Inflammatory macrophage treated with lipopolysaccharide for 1 hour (primary cell): ENCODE results near the gene SMG6.

Source experiments
- DNase-seq, 2 donors: peaks; one replicate each; pipeline ENCODE4 v3.0.0-alpha.2; 2020 to 2022

Gene SMG6

DNA sequence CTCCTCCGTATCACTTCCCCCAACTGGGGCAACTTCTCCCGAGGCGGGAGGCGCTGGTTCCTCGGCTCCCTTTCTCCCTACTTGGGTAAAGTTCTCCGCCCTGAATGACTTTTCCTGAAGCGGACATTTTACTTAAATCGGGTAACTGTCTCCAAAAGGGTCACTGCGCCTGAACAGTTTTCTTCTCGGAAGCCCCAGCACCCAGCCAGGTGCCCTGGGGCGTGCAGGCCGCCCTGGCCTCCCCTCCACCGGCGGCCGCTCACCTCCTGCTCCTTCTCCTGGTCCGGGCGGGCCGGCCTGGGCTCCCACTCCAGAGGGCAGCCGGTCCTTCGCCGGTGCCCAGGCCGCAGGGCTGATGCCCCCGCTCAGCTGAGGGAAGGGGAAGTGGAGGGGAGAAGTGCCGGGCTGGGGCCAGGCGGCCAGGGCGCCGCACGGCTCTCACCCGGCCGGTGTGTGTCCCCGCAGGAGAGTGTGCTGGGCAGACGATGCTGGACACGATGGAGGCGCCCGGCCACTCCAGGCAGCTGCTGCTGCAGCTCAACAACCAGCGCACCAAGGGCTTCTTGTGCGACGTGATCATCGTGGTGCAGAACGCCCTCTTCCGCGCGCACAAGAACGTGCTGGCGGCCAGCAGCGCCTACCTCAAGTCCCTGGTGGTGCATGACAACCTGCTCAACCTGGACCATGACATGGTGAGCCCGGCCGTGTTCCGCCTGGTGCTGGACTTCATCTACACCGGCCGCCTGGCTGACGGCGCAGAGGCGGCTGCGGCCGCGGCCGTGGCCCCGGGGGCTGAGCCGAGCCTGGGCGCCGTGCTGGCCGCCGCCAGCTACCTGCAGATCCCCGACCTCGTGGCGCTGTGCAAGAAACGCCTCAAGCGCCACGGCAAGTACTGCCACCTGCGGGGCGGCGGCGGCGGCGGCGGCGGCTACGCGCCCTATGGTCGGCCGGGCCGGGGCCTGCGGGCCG, 247.1 kb downstream of the SMG6 start:
- DNase-seq: peak; percentile 22 to 46

DNA sequence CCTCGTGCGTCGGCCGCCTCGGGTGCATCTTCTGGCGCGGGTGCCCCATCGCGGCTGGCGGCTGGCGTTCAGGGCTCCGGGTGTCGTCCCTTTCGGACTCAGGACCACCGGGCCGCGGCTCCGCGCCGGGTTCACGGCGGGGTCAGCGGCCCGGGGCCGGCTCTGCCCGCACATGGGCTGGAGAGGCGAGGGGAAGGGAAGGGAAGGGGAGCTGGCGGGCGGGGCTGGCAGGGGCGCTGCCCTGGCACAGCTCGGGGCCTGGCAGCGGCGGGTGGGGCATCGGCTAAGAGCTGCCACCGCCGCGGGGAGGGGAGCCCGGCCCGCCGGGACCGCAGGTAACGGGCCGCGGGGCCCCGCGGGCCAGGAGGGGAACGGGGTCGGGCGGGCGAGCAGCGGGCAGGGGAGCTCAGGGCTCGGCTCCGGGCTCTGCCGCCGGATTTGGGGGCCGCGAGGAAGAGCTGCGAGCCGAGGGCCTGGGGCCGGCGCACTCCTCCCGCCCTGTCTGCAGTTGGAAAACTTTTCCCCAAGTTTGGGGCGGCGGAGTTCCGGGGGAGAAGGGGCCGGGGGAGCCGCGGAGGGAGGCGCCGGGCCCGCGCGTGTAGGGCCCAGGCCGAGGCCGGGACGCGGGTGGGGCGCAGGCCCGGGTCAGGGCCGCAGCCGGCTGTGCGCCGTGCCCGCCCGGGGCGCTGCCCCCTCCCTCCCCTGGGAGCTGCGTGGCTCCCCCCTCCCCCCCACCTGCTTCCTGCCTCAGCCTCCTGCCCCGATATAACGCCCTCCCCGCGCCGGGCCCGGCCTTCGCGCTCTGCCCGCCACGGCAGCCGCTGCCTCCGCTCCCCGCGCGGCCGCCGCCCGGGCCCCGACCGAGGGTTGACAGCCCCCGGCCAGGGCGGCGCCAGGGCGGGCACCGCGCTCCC, 248.0 kb downstream of the SMG6 start:
- DNase-seq: no peak

DNA sequence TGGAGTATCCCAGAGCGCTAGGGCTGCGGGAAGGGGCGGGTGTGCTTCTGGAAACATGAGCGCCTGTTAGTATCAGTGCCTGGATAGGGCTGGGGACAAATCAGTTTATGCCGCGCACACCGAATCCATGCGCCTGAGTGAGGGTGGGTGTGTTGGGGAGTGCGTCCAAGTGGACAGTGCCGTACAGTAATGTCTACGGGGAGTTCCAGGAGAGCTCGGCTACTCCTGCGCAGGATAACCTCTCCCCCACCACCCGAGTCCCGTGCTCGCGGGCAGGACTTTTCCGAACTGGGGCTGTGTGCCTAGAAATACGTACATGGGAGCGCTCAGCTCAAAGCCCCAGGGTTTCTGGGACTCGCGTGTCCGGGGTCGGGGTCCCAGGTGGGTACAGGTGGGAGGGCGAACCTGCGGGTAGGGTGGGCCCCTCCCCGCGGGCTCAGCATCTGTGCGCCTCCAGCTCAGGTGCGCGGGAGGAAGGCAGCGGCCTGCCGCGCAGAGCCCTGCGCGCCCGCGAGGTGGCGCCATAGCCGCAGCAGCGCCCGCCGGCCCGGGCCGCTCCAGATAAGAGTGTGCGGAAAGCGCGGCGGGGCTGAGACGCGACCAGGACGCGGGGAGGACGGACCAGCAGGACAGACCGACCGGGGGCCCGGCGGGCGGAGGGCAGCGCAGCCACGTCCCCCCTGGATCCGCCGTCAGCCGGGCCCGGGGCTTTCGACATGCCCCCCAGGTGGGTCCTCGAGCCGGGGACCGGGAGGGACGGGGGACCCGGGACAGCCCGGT, 248.9 kb downstream of the SMG6 start, which contains the start of gene HIC1:
Gene HIC1 (plus strand): TSS at position 592 of the 780 bp plus-strand sequence. CDS start 1,588 bp downstream, outside the sequence.
- DNase-seq: peak; percentile 36 to 72

DNA sequence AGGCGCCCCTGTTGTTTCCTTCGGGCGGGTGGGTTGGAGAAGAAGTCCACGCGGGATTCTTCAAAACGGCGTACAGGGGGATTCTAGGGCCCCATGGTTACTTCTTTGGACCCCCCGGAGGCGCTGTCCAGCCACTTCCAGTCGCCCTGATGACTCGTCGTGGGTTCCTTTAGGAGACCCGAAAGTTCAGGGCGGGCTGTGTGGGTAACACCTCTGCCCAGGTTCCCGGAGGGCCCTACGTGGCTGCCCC, 249.4 kb downstream of the SMG6 start:
- DNase-seq: no peak

DNA sequence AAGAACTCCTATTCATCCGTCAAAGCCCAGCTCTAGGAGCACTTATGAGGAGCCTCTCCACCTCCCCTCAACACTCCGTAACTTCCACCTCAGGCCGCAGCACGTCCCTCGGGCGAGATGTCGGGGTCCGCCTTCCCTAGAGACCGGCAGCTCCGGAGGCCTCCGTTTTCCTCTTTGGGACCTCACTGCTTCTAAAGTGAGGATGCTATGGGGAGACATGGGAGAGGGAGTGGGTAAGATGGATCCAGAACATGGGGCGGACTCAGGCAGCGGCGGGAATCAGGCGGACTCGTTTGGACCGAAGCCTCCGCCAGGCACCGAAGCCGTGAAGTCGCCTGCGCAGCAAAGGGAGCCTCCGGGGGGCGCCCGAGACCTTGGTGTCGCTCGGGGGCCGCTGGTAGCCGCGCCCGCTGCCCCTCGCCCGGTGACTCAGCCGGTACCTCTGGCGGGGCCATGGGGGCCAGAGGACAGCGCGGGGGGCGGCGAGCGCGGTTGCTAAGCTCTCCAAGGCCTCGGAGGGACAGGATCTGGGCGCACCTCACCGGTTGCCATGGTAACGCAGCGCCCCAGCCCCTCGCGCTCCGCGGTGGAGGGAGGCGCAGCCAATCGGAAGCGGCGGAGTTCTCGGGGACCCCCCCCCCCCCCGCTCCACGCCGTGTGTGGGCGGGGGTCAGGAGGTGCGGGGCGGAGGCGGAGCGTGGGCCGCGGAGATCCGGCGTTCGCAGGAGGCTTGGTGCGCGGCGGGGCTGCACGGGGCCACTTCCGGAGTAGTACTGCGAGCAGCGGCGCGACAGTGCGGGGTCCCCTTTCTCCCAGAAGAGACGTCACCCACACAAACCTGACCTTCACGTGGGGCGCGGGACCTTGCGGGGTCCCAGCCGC, 250.0 kb downstream of the SMG6 start:
- peak; percentile 49 to 59 for DNase-seq

DNA sequence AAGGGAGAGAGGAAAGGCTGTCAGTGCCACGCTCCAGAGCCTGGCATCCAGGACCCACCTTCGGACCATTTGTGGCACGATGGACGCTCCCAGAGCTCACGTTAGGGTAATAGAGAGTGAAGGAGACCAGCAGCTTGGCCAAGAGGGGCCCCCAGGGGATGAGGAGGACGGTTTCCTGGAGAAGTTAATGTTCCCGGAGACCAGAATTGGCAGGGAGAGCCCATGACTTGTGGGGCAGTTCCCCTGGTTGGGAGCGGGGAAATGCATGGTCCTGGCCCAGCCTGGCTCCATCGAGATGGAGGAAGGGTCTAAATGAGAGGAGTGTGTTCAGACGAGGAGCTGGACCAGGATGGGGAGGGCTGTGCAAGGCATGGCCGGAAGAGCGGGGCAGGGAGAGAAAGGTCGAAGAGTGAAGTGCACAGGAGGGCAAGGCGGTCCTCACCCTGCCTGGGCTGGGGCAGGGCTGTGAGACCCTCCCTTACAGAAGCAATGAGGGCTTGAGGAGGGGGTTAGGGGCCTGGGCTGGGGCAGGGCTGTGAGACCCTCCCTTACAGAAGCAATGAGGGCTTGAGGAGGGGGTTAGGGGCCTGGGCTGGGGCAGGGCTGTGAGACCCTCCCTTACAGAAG, 251.5 kb downstream of the SMG6 start:
- no peak for DNase-seq

DNA sequence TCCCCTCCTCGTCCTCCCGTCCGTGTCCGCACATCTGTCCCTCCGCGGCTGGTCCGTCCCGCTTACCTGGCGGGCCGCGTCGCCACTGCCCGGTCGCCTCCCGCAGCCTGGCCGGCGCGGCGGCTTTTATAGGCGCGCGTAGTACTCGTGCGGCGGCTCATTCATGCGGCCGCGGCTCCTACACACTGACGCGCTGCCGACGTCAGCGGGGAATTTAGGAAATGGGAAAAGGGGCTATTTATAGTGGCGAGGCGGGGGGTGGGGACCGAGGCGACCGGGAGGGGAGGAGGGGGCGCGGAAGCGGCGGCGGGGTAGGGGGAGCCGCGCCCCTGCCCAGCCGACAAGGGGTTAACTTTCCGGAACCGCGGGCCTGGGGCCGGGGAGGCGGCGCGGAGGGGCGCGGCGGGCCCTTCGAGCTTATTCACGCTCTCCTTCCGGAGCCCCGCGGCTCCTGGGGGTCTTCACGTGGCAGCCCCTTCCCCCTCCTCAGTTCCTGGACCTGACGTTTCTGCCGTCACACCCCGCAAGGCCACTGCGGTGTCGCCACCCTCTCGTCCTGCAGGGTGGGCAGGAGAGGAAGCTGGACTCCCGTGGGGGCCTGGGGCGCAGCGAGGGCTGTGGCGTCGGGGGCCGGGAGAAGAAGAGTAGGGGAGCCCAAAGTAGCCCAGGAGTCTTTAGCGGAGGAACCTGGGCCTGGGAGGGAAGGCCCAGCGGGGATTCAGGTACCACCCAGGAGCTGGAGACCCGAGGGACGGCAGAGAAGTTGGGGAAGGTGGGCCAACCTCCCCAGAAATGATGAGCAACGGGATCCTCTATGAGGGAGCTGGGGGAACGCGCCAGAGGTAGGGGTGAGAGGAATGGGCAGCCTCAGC, 252.3 kb downstream of the SMG6 start:
- DNase-seq: peak; percentile 25 to 45

DNA sequence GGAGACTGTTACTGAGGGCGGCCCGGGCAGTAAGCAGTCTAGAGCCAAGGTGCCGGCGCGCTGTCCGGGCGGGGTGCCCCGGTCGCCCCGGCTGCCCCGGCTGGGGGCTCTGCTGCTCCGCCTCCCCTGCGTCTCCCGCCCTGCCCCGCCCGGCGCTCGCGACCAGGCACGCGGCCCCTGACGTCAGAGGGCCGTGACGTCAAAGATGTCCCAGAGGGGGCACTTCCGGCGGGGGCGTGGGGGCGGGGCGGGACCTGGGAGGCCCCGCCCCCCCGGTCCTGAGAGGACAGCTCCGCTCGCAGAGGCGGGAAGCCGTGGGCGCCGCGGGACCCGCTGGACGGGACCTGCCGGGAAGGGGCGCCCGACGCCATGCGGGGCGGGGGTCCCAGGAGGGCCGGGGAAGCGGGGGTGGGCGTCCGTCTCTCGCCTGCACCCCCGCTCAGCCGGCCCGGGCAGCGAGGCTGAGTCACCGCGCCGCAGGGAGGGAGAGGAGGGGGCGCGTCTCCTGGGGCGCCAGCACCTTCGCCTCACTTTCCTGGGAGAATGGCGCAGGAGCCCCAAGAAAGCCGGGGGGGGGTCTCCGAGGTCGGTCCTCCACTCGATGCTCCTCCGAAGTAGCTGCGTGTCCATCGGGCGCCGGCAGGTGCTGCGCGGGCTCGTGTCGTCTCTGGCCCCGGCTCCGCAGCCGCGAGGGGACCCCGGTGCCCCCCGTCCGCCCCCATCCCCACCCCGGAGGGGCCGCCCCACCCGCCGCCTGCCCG, 253.1 kb downstream of the SMG6 start:
- peak; percentile 59 to 82 for DNase-seq

DNA sequence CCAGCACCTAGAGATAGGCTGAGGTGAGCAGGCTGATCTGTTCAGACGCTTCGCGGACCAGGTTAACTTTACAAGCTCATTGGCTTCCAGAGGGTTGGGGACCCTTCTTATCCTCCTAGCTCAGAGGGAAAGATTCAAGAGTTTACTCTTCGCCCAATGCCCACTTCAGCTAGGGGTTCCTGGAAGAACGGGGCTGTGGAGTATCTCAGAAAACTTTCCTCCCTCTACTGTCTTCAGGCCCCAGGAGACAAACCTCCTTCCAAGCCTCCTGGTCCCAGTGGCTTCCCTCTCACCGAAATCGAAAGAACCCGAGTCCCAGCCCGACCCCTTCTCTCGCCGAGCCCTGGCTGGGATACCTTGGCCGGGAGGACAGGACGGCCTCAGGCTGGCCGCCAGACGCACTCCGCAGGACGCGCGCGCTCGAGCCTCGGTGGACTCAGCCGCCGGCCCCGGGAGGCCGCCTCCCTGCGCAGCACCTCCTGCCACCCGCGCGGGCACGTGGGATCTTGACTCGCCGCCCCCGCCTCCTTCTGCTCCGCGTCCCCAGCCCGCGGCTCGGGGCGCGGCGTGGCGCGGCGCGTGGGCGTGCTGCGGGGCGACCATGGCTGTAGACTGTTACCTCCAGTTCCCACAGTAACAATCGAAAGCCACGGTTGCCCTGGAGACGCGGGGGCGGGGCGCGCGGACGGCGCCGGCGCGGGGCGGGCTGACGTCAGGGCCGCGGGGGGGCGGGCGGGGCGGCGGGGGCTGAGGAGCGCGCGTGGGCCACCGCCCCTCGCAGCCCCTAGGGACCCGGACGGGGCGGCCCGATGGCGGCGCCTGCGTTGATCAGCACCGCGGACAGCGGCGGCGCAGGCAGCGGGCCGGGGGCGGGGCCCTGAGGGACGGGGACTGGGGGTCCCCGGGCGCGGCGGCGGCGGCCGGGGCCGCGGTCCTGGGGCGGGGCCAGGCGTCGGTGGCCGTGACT, 254.0 kb downstream of the SMG6 start:
- peak; percentile 68 to 82 for DNase-seq

DNA sequence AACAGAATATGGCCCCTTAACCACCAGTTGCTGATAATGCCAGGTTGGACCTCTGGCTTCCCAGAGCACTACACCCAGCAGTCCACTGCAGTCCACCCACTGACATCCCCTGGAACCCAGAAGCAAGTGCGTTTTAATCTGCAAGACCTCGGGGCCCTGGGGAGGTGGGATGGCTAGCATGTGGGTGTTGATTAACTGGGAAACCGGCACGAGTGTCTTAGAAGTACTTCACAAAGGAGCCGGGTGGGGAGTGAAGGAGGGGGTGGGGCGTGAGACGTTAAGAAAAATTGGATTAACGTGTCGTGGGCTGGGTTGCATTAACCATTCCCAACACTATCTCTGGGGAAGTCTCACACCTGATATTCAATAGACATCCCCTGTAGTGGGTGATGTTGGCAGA, 254.8 kb downstream of the SMG6 start:
- no peak for DNase-seq

DNA sequence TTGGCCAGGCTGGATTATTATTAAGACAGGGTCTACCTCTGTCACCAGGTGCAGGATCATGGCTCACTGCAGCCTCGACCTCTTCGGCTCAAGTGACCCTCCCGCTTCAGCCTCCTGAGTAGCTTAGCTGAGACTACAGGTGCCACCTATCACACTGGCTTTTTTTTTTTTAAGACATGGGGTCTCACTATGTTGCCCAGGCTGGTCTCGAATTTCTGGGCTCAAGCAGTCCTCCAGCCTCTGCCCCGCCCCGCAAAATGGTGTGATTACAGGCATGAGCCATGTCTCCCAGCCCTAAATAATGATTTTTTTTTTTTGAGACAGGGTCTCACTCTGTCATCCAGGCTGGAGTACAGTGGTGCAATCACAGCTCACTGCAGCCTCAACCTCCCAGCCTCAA, 256.0 kb downstream of the SMG6 start:
- DNase-seq: no peak

DNA sequence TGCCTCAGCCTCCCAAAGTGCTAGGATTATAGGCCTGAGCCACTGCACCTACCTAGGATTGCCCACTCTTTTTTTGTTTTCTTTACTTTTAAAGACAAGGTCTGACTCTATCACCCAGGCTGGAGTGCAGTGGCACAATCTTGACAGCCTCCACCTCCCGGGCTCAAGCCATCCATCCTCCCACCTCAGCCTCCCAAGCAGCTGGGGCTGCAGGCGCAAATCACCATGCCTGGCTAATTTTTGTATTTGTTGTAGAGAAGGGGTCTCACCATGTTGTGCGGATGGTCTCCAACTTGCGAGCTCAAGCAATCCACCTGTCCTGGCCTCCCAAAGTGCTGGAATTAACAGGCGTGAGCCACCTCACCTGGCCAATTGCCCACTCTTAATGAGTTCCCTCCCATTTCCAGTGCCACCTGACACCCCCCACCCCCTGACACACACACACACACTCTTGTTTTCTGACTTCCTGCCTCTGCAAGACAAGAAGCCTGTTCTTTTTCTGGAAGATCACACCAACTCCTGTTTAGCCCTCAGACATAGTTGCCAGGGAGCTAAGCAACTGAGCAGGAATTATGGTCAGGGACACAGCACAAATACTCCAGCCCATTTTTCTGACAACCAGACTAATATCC, 259.2 kb downstream of the SMG6 start:
- DNase-seq: no peak

DNA sequence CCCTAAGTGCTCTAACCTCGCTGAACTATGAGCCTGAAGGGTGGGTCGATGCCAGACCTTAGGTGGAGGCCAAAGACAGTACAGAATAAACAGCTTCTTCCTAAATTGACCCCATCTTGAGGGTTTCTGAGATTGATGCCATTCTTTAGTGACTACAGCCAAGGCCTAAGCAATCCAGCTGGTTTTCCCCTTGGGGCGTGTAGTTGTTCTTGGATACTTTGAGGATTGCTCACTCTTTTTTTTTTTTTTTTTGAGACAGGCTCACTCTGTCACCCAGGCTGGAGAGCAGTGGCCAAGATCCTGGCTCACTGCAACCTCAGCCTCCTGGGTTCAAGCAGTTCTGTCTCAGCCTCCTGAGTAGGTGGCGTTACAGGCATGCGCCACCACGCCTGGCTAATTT, 259.8 kb downstream of the SMG6 start:
- no peak for DNase-seq

DNA sequence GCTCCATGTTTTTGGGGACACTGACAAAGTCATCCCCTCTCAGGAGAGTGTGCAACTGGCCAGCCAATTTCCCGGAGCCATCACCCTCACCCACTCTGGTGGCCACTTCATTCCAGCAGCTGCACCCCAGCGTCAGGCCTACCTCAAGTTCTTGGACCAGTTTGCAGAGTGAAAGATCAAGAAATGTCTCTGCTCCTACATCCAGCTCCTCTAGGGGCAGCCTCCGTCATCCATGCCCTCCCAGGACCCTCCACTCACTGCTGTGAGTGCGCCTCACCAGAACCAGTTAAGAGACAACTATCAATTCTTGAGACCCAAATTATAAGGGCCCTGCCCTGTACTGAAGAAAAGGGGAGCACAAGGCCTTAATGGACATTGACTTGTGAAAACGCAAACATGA, 260.7 kb downstream of the SMG6 start:
- no peak for DNase-seq

DNA sequence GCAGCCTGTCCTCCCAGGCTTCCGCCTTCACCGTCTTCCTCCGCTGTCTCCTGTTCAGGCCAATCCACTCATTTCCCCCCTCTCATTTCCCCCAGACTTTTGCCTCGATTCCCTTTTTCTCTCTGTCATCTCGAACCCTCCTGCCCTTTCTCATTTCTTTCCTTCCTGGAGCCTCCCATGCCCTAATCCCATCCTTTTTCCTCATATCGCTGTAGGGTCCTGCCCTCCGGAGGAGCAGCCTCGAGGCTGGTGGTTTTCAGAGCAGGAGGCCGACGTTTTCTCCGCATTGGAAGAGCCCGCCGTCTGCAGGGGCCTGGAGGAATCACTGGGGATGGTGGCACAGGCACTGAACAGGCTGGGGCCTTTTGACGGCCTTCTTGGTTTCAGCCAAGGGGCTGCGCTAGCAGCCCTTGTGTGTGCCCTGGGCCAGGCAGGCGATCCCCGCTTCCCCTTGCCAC, 261.2 kb downstream of the SMG6 start:
- no peak for DNase-seq

DNA sequence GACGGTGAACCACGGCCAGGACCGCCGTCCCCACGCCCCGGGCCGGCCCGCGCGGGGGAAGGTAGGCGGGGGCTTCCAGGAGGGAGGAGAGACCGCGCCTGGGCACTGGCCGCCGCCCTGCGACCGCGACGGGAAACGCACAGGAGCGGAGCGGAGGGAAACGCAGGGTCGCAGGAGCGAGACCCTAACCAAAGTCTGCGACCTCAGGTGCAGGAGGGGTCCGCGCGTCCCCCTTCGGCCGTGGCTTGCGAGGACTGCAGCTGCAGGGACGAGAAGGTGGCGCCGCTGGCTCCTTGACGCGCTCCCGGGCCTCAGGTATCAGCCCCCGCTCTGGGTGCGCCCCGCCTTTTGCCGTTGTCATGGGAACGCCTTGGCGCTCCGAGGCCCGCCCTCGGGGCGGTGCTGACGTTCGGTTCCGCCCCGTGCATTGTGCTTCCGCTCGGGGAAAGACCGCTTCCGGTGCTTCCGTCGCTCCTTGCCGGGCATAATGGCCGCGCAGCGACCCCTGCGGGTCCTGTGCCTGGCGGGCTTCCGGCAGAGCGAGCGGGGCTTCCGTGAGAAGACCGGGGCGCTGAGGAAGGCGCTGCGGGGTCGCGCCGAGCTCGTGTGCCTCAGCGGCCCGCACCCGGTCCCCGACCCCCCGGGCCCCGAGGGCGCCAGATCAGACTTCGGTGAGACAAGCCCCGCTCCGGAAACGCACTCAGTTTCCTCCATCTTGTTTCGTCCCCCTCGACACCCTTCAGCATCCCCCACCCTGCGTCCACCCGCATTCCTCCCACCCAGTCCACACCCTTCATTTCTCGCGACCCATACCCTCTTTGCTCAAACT, 261.8 kb downstream of the SMG6 start, which contains the start of gene OVCA2:
Gene OVCA2 (plus strand): TSS at position 462 of the 829 bp plus-strand sequence. CDS start 26 bp downstream, at position 488.
- peak; percentile 88 to 95 for DNase-seq
